GM18858 (cell line): ENCODE results near the gene PRKCE.

ENCODE experiments used
- ATAC-seq: cut with Tn5 transposase; IDR thresholded peaks from one replicate; pipeline ENCODE4 v1.9.1; 2021; ENCODE audit not compliant: unreplicated experiment

PRKCE gene

DNA sequence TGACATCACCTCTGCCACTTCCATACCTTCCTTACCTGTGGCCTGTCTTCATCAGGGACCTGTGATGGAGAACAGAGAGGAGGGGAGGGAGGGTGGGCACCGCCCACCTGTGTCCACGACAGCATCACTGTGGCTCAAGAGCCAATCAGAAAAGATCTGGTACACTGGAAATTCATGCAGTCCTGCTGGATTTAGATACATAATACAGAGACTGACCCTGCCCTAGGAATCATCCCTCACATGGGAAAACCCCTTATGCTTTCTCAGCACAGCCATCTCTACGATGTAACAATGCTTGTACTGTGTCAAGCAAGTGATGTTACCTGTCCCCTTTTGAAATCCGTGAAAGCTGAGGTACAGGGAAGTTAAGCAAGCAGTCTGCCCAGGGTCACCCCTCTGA is 500.1 kb downstream of the PRKCE start:
- ATAC-seq, result no peak

DNA sequence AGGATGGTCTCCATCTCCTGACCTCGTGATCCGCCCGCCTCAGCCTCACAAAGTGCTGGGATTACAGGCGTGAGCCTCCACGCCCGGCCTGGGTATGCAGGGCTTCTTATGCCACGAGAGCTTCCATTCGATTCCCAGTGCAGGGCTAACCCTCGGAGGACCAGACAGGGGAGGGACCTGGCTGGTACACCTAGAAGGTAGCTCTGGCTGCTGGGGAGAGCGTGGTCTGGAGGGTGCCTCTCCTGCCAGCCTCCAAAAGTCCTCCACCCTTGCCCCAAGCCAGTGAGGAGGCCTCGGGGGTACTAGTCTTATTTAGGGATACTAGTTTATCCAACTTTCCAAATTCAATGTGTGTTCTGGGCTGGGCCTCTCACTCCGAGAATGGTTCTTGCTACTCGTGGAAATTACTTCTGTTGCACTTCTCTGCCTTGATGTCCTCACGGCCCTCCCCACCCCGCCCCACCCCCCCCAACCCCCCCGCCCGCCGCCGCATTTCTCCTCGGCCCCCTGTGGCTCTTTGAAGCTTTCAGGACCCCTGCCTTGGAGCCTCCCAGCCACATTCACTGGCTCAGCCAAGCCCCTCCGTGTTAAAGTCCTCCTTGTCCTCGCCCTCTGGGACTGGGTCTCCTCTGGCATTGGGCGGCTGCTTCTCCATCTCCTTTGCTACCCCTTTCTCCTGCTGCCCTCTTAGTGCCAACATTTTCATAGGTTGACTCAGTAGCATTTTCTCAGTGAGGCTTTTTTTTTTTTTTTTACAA is 502.7 kb downstream of the PRKCE start:
- no peak for ATAC-seq

DNA sequence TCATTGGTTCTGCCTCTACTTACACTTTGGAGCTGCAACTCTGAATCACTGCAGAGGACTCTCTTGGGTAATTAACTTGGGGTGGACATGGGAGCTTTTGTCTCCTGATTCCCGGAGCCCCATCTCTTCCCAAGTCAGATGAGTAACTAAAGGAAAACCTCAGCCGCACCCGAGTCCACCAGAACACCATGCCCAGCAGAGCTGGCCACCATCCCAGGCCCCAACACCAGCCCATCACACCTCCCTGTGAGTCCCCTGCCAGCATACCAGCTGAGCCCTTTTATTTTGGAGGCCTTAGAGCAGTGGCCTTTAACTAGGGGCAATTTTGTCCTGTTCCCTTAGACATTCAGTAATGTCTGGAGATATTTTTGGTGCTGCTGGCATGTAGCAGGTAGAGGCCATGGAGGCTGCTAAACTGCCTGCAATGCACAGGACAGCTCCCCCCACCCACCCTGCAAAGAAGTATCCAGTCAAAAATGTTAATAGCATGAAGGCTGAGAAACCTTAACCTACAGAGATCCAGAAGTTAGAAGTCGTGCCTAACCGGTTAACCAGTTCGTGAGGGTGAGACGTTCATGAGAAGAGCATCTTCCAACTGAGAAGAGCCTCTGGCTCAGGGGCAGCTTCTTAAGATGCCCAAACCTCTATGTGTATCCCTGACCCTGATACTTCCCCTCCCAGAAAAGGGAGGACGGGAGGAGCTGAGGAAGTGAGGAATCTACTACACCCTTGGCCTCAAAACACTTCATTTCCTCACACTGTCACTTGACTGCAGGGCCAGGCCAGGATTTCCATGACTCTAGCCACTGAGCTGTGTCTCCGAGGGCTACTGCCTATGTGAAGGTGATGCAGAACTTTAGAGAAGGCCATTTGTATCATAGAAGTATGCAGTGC is 505.8 kb downstream of the PRKCE start:
- no peak for ATAC-seq

DNA sequence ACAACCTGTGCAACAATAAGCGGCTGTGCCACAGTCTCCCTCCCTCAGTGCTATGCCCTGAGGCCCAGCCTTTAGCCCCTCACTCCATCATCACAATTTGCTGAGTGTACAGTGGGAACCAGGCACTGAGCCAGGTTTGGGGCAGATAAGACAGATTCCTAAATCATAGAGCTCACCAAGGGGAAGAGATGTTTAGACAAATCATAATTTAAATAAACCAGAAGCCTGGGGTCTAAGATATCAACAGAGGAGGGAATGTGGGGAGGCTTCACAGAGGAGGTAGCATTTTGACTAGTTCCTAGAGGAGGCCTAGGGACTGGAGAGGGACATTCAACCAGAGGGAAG is 506.5 kb downstream of the PRKCE start:
- no peak for ATAC-seq

DNA sequence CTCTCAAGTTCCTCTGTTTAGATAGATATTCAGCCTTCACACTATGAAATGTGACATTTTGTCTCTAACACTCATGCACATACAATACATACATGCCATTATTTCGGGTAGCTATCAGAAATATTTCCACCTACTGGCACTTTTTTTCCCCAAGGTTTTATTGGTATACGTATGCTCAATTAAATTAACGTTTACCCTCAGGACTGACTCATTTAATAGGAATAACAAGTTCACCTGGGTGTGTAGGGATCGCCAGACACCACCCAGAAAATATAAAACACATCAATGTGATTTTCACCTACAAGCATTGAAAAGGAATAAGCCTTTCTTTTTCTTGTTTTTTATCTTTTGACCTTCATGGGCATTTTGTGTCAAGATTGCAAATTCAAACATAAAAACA is 507.2 kb downstream of the PRKCE start:
- no peak for ATAC-seq

DNA sequence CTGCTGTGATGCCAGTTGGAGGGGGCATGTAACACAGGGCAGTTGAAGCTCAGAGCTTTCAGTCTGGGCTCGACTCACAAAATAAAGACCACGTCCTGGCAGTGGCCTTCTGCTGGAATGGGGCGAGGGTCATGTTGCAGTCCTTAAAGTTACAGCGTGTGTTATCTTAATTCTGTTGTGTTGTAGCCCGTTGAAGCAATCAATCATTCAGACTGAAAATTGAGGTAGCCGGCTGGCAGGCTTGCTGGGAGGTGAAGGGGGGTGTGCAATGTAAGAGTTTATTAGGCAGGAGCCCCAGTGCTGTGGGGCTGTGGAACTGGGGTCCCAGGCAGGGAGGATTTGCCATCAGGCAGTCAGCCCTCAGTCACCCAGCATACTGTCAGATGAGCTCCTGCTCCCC is 508.9 kb downstream of the PRKCE start:
- no peak for ATAC-seq

DNA sequence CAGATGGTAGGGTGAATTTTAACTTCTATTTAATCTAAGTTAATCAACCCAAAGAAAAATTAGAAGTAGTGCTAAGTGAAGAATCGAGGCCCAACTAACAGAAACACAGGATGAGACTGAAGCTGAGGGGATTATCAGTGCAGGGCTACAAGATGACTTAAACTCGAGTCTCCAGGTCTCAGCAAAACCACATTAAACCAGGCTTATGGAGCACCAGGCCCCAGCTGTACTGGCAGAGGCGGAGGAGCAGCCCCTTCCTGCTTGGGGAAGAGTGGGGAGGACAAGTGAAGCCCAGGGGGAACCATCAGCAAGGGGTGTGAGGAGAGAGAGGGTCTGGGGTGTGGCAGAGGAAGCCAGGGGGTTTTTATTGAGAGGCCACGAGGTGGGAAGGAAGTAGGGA is 509.8 kb downstream of the PRKCE start:
- ATAC-seq, result no peak

DNA sequence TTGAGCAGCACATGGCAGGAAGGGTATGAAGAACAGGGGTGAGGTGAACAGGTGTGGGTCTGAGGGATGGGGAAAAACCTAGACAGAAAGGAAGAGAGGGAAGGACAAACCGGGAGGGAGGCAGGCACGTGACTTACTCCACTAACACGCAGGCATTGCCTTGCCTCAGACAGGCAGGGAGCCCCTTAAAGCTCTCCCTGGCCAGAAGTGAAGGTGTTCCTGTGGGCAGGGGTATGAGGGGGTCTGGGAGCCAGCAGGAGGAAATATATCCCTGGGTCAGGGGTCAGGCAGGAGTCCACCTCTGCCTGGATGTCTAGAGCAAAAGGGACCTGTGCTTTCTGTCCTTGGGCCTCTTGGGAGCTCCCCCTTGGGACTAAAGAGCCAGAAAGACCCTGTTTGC is 510.4 kb downstream of the PRKCE start:
- no peak for ATAC-seq

DNA sequence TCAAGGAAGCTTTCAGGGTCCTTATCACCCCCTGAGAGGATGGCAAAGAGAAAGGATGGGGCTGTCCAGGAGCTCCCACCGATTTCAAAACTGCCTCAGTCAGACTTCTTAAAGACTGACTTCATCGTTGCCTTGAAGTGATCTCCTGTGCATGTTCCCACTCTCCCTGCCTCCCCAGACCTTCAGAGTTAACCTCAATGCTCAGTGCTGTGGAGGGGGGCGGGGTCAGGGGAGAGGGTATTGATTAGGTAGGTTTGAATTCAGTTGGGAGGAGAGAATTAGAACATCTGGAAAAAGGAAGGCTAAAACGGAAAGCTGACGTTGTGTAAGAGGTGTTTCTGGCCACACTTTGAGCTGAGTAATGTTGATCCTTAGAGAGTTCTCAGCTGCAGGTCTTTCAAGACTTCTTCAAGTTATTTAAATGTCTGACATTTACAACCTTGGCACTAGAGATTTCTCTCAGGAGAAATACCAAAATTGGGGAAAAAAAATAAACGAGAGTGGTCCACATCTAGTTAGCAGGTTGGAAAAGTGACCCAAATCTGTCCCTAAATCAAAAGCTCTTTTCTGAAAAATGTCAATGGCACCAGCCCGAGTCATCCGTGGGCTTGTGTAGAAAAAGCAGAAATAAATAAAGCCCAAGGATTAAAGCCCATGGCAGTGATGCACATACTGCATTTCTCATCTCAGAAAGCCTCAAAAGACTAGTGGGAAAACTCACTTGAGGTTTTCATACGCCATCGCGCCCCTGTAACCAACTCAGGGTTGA is 511.0 kb downstream of the PRKCE start:
- no peak for ATAC-seq

DNA sequence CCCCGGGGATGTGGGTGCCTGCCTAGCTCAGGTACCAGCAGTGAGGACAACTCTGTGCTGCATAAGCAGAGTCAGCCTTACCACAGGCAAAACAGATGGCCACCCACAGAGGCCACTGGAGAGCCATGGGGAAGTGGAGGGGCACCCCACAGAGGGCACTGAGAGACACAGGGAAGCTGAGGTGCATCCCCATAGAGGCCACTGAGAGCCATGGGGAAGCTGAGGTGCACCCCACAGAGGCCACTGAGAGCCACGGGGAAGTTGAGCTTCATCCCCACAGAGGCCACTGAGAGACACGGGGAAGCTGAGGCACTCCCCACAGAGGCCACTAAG is 511.6 kb downstream of the PRKCE start:
- ATAC-seq, result no peak

DNA sequence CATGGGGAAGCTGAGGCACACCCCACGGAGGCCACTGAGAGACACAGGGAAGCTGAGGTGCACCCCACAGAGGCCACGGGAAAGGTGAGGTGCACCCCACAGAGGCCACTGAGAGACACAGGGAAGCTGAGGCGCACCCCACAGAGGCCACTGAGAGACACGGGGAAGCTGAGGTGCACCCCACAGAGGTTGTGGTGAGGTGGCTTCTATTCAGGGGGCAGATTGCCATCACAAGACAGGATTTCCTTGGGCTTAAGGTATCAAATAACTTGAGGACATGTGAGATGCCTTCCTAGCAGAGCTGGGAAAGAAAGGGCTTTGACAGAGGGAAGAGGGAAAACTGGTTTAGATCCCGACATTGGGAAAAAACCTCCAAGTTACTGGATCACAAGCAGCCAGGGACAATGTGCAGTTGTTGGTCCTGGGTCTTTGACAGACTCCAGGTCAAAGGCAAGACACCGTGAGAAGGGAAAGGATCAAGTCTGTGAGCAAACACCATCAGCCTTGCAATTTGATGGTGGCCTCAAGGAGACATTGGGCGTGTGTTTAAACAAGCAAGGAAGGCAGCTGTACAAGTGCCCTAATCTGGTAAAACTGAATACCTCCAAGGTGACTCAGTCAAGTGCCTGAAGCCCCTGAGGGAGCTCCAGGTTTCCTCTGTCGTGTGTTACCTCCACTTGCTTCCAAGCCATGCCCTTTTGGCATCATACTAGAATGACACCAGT is 512.5 kb downstream of the PRKCE start:
- no peak for ATAC-seq

DNA sequence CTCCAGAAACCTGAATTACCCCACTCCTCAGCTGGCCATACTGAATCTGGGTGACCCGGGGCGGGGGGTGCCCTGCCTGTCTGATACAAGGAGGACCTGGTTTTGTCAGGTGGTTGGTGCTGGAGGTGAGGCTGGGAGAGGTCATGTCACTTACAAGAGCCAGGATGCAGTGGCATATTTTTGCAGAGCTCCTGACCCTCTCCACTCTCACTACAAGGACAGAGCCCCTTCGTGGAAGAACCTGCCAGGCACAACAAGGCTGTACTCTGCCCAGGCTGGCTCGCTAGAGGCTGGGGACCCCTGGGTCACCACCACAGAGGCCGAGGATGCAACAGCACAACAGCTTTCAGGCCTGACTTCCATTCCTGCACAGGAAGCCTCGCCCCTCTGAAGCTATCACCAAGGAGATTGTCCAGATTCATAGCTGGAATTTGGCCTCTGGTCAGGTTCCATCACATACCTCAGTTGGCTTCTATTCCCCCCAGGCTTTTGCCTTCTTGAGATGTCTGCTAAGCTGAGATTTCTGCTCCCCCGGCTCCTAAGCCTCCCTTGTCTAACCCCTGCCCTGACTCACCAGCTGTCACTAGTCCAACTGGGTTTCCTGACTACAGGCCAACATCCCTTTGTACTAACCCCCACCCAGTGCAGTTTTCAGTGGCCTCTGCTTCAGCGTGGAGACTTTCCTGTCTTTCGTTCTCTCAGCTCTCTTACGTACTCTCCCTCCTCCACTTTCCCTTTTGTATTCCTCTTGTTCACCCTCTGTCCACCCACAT is 513.2 kb downstream of the PRKCE start:
- no peak for ATAC-seq

DNA sequence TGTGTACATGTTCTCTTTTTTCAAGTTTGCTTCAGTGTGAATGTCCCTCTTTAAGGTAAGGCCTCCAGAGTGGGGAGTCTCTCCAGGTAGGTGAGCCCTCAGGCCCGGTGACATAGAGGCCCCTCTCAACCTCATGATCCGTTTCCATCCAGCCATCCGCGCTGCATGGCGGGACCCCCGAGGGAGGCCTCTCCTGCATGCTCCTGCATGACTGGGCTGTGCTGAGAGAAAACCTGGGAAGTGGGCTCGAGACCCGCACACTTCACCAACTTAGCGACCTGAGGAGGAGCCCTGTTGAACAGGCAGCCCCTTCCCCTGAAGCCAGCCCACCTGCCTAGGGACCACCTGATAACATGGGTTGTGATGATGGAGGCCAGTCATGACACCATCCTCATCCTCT is 514.4 kb downstream of the PRKCE start:
- ATAC-seq, result no peak

DNA sequence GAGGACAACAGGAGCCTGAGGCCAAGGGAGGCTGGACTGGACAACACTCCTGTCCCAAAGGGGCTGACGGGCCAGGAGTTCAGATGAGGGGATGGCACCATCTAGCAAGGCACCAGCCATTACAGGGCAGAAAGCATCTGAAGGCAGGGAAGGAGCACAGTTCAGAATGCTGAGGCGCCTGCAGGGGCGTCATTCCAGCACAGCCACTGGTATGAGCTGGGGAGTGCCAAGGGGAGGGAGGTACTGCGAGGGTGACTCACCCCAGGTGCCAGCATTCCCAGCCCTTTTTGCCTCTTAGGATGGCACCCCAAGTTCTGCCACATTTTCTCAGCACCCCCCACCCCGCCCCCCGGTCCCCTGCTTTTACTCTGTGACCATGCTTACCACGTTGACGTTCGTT is 515.9 kb downstream of the PRKCE start:
- ATAC-seq, result no peak

DNA sequence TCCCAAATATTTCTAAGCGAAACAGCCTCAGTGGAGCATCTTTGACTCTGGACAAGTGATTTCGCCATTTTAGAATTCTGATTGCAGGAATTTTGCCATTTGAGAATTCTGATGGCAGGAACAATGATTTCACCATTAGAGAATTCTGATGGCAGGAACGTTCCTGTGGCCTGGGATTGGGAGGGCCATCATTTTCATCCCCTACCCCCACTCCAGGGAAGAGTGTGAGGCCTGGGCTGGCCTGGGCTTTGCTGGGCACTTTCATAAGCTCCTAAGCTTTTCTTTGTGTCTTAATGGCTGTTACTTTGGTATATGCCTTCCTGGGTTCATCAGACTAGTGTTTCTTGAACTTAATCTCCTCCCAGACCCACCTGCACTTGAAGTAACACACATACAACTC is 516.4 kb downstream of the PRKCE start:
- ATAC-seq, result no peak

DNA sequence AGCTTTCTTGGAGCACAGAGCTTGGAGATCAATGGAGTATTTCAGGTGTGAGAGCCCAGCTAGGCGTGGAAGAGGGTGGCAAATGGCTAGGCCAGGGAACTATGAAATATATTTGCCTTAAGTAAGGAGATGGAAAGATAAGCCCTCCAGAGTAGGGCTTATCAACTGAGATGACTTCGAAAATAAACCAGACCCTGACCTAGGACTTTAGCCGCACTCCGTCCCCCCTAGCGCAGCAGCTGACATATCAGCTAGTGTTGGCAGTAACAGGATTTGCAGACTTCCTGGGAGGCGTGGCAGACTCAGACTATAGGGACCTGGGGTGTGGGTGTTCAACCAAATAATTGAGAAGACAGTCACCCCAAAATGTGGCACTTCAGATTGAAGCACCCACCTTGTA is 518.0 kb downstream of the PRKCE start:
- ATAC-seq, result no peak

DNA sequence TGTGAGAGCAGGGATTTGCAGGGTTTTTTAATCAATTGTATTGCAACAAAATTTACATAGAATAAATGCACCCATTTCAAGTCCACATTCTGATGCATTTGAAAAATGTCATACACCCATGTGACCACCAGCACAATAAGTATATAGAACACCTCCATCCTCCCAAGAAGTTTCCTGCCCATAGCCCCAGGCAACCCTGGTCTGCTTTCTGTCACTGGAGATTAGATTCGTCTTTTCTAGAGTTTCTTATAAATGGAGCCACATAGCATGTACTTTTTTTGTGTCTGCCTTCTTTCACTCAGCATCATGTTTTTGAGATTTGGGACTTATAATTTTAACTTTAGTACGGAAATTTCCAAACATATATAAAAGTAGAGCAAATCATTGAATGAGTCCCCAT is 518.6 kb downstream of the PRKCE start:
- ATAC-seq, result no peak

DNA sequence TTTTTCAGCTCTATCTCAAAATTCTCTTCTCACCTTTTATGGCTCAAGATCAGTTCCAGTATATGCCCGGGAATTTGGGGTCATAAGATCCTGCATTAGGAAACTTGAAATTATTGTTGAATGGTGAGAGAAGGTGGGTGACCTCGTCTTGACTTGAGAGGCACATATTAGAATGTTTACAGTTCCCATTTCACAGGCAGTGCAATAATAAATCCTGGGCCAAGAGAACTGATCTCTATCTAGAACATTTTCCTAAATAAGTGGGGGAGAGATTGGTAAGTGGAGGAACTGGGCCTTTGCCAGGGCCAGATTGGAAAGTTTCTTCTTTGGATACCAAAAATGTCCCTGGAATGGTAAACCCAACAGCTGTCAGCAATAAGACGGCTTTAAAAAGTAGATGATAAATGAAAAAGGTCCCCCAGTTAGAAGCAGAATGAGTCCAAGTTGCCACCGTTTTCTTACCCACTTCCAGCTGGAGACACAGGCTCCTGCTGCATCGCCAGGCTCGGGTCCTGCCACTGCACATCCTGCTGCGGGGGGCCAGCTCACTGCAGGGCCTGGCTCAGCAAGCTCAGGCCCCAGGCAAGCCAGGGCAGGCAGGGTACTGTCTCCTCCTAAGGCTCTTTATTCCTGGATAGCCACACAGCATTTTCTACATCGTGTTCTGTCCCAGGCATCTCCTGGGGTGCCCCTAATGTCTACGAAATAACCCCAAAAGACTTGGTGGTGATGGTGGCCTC is 519.3 kb downstream of the PRKCE start:
- no peak for ATAC-seq

DNA sequence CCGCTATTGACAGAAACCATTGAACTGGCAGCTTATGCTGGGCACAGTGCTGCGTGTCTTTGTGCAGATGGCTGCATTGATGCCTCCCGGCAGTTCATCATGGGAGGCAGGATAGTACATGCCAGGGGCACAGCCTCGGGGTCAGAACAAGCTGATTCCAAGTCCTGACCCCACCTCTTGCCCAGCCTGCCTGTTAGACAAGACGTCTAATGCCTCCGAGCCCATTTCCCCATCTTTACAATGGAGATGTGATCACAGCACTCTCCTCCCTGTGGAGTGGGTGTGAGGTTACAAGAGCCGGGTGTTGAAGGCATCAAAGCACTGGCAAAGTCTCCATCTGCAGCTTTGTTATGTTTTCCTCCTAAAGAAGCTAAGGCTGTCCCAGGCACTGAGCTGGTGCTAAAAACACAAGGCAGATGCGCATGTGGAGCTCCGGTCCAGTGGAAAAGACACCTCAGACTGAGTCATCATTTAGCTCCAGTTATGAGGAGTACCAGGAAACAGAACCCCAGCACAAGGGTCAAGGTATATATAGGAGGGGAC is 520.0 kb downstream of the PRKCE start:
- no peak for ATAC-seq
